HG03064 (cell line): ENCODE measurements around the gene RBM25.

ENCODE experiments used
- ATAC-seq: cut with Tn5 transposase; IDR thresholded peaks from one replicate; pipeline ENCODE4 v1.9.1; 2021; ENCODE audit warnings: low read depth; ENCODE audit not compliant: unreplicated experiment

The RBM25 gene

GRCh38 chr14:73100334-73100733 is 42.0 kb downstream of the RBM25 start:
- no peak for ATAC-seq

- ATAC-seq: no peak
Observed at GRCh38 chr14:73102806-73103497, 44.6 kb downstream of the RBM25 start.

DNA sequence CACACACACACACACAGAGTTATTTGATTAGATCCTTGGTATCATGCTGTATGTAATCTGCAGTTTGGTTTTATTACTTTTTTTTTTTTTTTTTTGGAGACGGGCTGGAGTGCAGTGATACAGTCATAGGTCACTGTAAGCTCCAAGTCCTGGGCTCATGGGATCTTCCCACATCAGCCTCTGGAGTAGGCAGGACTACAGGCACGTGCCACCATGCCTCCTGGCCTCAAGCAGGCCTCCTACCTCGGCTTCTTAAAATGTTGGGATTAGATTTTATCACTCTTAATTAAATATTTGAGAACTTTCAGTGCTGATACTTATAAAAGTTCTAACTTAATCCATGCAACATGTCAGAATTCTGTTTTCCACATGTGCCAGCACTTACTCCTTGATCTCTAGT is 46.7 kb downstream of the RBM25 start:
- ATAC-seq: no peak

- no peak for ATAC-seq
Observed at GRCh38 chr14:73105727-73106126, 47.4 kb downstream of the RBM25 start.

- ATAC-seq: no peak
Observed at GRCh38 chr14:73116079-73116665, 57.8 kb downstream of the RBM25 start.

DNA sequence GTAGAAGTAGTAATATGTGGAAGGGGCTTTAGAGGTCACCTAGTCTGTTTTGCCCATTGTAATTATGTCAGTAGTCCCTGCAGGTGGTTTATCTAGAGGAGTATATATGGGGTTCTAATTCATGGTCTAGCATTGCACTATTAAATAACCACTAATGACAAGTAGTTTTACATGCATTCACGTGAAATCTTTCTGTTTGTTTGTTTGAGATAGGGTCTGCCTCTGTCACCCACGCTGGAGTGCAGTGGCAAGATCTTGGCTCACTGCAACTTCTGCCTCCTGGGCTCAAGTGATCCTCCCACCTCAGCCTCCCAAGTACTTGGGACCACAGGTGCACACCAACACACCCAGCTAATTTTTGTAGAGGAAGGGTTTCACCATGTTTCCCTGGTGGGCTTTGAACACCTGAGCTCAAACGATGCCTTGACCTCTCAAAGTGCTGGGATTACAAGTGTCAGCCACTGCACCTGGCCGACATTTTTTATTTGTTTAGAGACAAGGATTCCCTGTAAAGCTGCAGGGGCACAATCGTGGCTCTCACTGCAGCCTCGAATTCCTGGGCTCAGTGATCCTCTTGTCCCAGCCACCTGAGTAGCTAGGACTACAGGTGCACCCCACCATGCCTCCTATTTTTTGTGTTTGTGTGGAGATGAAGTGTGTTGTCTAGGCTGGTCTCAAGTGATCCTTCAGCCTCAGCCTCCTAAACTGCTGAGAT is 66.0 kb downstream of the RBM25 start:
- ATAC-seq: no peak

DNA sequence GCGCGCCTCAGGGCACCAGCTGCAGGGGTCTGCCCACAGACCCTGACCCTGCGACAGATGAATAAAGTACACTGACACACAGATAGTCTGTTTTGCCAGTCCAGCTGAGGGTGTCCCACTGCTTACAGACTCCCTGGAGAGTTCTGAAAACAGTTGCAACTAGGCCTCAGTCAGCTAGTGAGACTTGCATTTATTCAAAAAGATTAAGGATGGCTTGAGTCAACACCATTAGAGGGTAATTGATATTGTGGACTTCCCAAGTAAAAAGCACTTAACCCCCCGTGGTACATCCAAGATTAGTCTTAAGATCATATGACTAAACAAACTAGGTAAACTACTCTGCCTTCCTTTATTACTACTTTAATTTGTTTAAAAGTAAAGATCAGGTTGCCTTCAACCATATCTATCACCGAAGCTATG is 66.8 kb downstream of the RBM25 start:
- no peak for ATAC-seq

DNA sequence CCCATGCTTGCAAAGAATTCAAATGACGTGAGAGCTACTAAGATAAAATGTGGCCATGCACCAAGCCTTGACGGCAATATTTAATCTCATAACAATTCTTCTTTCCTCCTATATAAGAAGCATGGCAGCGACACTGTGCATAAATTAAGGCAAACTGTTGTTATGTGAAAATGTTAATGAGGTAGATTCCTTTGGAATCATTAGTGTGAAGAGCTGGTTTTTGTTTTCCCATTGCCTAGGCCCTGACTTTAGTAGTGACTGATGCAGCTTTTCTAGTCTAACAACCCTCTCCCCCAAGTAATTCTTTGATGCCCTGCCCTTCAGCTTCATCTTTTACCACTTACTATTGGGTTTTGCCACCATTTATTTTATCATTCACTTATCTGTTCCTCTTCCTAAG is 67.4 kb downstream of the RBM25 start:
- ATAC-seq: no peak

DNA sequence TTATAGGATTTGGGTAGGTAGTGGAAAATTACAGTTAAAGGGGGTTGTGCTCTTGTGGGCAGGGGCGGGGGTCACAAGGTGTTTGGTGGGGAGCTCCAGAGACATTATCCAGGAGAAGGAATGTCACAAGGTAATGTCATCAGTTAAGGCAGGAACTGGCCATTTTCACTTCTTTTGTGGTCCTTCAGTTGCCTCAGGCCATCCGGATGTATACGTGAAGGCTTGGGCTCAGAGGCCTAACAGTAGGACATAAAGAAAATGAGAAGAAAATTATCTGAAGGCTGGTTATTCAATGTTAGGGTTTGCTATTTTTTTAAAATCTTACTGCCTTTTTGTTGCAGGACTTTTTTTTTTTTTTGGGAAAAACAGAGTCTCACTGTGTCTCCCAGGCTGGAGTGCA is 75.5 kb downstream of the RBM25 start:
- ATAC-seq: no peak

DNA sequence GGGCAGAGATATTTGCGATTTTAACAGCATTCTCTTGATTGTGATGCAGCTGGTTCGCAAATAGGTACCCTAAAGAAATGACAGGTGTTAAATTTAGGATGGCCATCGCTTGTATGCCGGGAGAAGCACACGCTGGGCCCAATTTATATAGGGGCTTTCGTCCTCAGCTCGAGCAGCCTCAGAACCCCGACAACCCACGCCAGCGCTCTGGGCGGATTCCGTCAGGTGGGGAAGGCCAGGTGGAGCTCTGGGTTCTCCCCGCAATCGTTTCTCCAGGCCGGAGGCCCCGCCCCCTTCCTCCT is 77.7 kb downstream of the RBM25 start:
- no peak for ATAC-seq

DNA sequence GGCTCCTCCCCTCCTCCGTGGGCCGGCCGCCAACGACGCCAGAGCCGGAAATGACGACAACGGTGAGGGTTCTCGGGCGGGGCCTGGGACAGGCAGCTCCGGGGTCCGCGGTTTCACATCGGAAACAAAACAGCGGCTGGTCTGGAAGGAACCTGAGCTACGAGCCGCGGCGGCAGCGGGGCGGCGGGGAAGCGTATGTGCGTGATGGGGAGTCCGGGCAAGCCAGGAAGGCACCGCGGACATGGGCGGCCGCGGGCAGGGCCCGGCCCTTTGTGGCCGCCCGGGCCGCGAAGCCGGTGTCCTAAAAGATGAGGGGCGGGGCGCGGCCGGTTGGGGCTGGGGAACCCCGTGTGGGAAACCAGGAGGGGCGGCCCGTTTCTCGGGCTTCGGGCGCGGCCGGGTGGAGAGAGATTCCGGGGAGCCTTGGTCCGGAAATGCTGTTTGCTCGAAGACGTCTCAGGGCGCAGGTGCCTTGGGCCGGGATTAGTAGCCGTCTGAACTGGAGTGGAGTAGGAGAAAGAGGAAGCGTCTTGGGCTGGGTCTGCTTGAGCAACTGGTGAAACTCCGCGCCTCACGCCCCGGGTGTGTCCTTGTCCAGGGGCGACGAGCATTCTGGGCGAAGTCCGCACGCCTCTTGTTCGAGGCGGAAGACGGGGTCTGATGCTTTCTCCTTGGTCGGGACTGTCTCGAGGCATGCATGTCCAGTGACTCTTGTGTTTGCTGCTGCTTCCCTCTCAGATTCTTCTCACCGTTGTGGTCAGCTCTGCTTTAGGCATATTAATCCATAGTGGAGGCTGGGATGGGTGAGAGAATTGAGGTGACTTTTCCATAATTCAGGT is 78.3 kb downstream of the RBM25 start, which contains the start of gene PSEN1:
Gene PSEN1, plus strand, starts transcription at position 121 of the 839 bp plus-strand sequence. CDS start 11,513 bp downstream, outside the sequence.
- peak; percentile 89 for ATAC-seq

DNA sequence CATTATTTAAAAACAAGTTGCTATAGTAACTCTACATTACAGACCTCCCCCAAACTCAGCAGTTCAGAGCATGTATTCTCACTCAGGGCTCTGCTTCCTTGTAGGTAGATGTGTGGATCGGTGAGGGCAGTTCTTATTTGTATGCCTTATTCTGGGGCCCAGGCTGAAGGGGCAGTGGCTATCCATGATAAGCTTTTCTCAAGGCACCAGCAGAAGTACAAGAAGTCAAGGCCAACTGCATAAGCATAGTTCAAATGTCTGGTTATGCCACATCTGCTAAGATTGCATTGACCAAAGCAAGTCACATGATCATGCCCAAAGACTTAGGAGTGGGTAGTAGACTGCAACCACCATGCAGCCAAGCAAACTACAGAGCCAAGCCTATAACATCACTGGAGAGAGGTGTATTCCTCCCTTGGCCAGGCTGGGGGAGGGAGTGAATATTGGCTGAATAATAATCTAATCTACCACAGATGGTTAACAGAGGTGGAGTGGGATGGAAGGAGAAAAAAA is 82.5 kb downstream of the RBM25 start:
- no peak for ATAC-seq

DNA sequence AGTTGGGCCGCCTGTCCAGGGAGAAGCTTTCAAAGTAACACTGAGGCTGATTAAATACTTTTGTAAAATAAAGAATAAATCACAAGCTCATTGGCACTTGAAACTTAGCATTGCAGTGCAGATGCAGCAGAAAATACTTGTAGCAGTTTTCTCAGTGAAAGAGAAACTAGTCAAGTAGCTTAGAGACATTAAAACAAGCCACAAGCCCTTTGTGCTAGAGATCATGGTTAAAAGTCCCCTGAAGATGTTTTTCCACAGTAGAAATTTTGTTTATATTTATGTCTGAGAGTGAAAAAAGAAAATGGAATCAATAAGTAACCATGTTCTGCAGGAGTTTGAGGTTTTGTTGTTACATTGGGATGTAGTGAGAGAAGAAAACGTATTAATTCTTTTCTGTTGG is 83.9 kb downstream of the RBM25 start:
- no peak for ATAC-seq

DNA sequence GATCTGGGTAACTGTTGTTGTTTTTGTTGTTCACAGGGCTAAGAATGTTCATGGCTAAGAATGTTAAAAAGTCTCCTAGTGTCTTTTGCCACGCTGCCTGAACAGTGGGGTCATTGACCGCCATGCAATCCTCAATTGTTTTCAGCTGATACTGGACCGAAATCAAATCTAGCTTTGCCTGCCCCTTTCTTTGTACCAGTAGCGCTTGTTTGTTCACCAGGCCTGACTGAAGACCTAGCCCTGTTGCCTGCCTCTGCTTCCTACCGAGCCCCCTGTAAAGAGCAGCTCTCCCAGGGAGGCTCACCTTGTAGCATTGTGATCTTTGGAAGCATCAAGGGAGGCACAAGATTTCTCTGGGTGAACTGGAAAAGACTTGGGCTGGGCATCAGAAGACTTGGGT is 84.7 kb downstream of the RBM25 start:
- no peak for ATAC-seq

DNA sequence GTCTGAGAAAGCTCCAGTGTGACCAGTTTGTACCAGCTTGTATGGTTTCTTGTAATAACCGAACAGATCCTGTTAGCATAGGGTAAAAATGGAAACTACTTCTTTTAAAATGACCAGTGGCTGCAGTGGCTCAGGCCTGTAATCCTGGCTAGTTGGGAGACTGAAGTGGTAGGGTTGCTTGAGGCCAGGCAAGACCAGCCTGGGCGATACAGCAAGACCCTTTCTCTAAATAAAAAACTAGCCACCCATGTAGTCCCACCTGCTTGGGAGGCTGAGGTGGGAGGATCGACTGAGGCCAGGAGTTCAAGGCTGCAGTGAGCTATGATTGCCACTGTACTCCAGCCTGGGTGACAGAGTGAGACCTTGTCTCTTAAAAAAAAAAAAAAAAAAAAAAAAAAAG is 85.3 kb downstream of the RBM25 start:
- ATAC-seq: no peak

DNA sequence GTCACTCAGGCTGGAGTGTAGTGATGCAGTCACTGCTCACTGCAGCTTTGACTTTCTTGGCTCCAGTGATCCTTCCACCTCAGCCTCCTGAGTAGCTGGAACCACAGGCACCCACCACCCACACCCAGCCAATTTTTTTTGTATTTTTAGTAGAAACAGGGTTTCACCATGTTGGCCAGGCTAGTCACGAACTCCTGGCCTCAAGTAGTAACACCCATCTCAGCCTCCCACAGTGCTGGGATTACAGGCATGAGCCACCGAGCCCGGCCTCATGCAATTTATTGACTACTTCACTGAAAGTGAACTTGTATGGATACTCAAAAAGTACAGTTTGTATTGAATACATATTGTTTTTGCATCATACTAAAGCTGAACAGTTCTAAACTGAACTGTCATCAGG is 87.0 kb downstream of the RBM25 start:
- no peak for ATAC-seq

- ATAC-seq: no peak
Observed at GRCh38 chr14:73146111-73146510, 87.8 kb downstream of the RBM25 start.

GRCh38 chr14:73149753-73150152 is 91.4 kb downstream of the RBM25 start:
- ATAC-seq: no peak

DNA sequence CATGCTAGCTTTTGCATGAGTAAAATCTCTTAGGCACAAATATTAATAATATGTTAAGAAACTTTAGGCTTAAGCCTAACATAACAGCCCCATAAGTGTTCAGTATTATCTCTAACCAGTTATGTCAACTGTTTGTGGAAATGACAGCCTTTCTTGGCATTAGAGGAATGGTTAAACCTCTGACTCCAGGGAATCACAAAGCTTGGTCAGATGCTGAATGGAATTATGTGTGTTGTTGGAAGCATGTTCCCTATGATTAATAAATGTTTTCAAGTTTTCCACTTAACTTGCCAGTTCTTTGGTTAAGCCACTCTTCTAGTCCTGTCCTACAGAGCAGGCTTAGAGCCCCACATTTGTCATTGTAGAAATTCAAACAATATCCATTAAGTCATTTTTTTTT is 94.9 kb downstream of the RBM25 start:
- no peak for ATAC-seq

GRCh38 chr14:73162251-73162650 is 103.9 kb downstream of the RBM25 start:
- ATAC-seq: no peak

- no peak for ATAC-seq
Observed at GRCh38 chr14:73166399-73166798, 108.1 kb downstream of the RBM25 start.
